Adrenal gland (tissue), 5 donors: ENCODE measurements around the gene CA5A.

Source experiments
- POLR2A ChIP-seq, 2 donors: fragments of 450-650 bp; IDR thresholded peaks; one replicate each; pipeline ENCODE4 v1.6.1; 2017; ENCODE audit warnings: antibody characterized with exemption in 2 of 2, mild to moderate bottlenecking in 2 of 2, moderate library complexity in 1 of 2
- TF ChIP-seq, protein P1 (sequence below), 6 experiments: fragments of 450-650 bp in 4 of 6; fragments of 200-600 bp in 2 of 6; sonication (generic) in 1 of 6; IDR thresholded peaks; 1 replicate in 5 of 6; 2 replicates in 1 of 6; pipeline versions ENCODE4 v1.5.1 to v1.8.0; 2016 to 2021; ENCODE audit warnings: antibody characterized with exemption in 6 of 6, mild to moderate bottlenecking in 2 of 6, moderate library complexity in 1 of 6
- donor health status: DM: no; HTN: no; CAD: no.

DNA sequence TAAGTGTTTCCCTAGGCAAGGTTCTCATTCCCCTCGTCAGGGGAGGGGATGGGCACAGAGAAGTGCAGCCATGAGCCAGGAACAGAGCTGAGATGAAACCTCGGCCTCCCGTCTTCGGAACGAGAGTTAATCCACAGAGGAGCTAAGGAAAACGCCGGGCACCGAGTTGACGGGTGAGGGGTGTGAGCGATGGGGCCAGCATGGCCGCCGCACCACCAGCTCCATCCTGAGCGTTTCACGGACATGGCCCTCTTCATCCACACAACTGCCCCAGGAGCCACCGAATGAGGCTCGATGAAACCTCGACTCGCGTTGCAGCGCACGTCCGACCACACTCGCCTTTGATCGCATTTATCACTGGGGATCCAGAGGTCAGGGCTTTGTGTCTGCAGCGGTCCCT is 21.5 kb downstream of the CA5A start:
- no peak for TF ChIP-seq POLR2A (IDR thresholded peaks at IDR 0.05)
- TF ChIP-seq, protein P1, sequence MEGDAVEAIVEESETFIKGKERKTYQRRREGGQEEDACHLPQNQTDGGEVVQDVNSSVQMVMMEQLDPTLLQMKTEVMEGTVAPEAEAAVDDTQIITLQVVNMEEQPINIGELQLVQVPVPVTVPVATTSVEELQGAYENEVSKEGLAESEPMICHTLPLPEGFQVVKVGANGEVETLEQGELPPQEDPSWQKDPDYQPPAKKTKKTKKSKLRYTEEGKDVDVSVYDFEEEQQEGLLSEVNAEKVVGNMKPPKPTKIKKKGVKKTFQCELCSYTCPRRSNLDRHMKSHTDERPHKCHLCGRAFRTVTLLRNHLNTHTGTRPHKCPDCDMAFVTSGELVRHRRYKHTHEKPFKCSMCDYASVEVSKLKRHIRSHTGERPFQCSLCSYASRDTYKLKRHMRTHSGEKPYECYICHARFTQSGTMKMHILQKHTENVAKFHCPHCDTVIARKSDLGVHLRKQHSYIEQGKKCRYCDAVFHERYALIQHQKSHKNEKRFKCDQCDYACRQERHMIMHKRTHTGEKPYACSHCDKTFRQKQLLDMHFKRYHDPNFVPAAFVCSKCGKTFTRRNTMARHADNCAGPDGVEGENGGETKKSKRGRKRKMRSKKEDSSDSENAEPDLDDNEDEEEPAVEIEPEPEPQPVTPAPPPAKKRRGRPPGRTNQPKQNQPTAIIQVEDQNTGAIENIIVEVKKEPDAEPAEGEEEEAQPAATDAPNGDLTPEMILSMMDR (IDR thresholded peaks at IDR 0.05), result no peak
